NCI-H1092 (cell line): ENCODE results near the gene DDX47.

Experiments used
- DNase-seq: peaks from one replicate; lab custom pipeline; 2025; lab: John Stamatoyannopoulos, UW

The DDX47 gene

GRCh38 chr12:12813120-12814101 is at the start of gene DDX47:
Gene DDX47, plus strand, starts transcription at chr12:12813346. Its CDS starts 22 bp downstream, at chr12:12813368.
- peak; percentile 81 for DNase-seq

- no peak for DNase-seq
Measured at GRCh38 chr12:12764824-12765223, 48.3 kb upstream of the DDX47 start.

GRCh38 chr12:12770262-12770661 is 42.9 kb upstream of the DDX47 start:
- no peak for DNase-seq

GRCh38 chr12:12774791-12775190 is 38.4 kb upstream of the DDX47 start:
- no peak for DNase-seq

- peak; percentile 3 for DNase-seq
Measured at GRCh38 chr12:12776261-12776660, 36.9 kb upstream of the DDX47 start.

- no peak for DNase-seq
Measured at GRCh38 chr12:12777092-12777491, 36.1 kb upstream of the DDX47 start.

- DNase-seq, result no peak
Measured at GRCh38 chr12:12779007-12779406, 34.1 kb upstream of the DDX47 start.

- peak; percentile 29 for DNase-seq
Measured at GRCh38 chr12:12779529-12779928, 33.6 kb upstream of the DDX47 start.

- DNase-seq, result no peak
Measured at GRCh38 chr12:12784116-12784515, 29.0 kb upstream of the DDX47 start.

GRCh38 chr12:12784911-12785814 is 28.0 kb upstream of the DDX47 start, which contains the start of gene APOLD1:
Gene APOLD1, plus strand, starts transcription at chr12:12785659. Its CDS starts 33 bp downstream, at chr12:12785692.
- no peak for DNase-seq

GRCh38 chr12:12786351-12786705 is 26.8 kb upstream of the DDX47 start:
- DNase-seq, result no peak

GRCh38 chr12:12786706-12787601 is 26.2 kb upstream of the DDX47 start:
- peak; percentile 74 for DNase-seq

- no peak for DNase-seq
Measured at GRCh38 chr12:12788131-12788530, 25.0 kb upstream of the DDX47 start.

GRCh38 chr12:12788675-12789368 is 24.3 kb upstream of the DDX47 start:
- peak; percentile 69 for DNase-seq

GRCh38 chr12:12790956-12791355 is 22.2 kb upstream of the DDX47 start:
- DNase-seq, result no peak

GRCh38 chr12:12791756-12792369 is 21.3 kb upstream of the DDX47 start:
- peak; percentile 7 for DNase-seq

GRCh38 chr12:12792421-12792820 is 20.7 kb upstream of the DDX47 start:
- DNase-seq, result no peak

GRCh38 chr12:12794686-12795085 is 18.5 kb upstream of the DDX47 start:
- DNase-seq, result no peak

- DNase-seq, result no peak
Measured at GRCh38 chr12:12796171-12796570, 17.0 kb upstream of the DDX47 start.
